HepG2 (cell line): ENCODE measurements around the gene YPEL3. TPM values are rescaled to one million over a fixed set of nuclear protein-coding genes. Genes with fewer than 3 reads are reported as not detected.

Experiments
- DMAP1 ChIP-seq: IDR thresholded peaks from 2 replicates; pipeline ENCODE4 v1.6.1; 2016
- GATAD1 ChIP-seq: IDR thresholded peaks from 2 replicates; pipeline ENCODE4 v1.6.1; 2016; ENCODE audit warnings: missing genetic modification reagents, missing compliant biosample characterization
- KAT8 ChIP-seq: IDR thresholded peaks from 2 replicates; pipeline ENCODE4 v1.6.1; 2016; ENCODE audit warnings: missing genetic modification reagents, missing compliant biosample characterization
- NFKB2 ChIP-seq: sonication (generic); formaldehyde crosslinking; IDR thresholded peaks from 2 replicates; pipeline ENCODE4 v1.4.0; 2020; ENCODE audit warnings: missing genetic modification reagents, borderline replicate concordance
- PHF21A ChIP-seq: sonication (generic); formaldehyde crosslinking; IDR thresholded peaks from 2 replicates; pipeline ENCODE4 v1.5.0; 2020; ENCODE audit warnings: mild to moderate bottlenecking, missing genetic modification reagents
- RFX5 ChIP-seq: IDR thresholded peaks from 2 replicates; pipeline ENCODE4 v1.6.1; 2011; ENCODE audit warnings: low read depth, low read length, improper control_type of control experiment
- SP2 ChIP-seq: sonication (generic); formaldehyde crosslinking; IDR thresholded peaks from 2 replicates; pipeline ENCODE4 v1.5.1; 2020; ENCODE audit warnings: mild to moderate bottlenecking, missing genetic modification reagents
- ZNF124 ChIP-seq: sonication (generic); formaldehyde crosslinking; IDR thresholded peaks from 2 replicates; pipeline ENCODE4 v1.4.0; 2020; ENCODE audit warnings: missing genetic modification reagents
- ZNF205 ChIP-seq: IDR thresholded peaks from 2 replicates; pipeline ENCODE4 v1.6.1; 2018; ENCODE audit warnings: missing biosample characterization, missing genetic modification reagents
- ZNF614 ChIP-seq: IDR thresholded peaks from 2 replicates; pipeline ENCODE4 v1.6.1; 2018; ENCODE audit warnings: missing biosample characterization, missing genetic modification reagents, inconsistent platforms, borderline replicate concordance
- ZNF616 ChIP-seq: sonication (generic); formaldehyde crosslinking; IDR thresholded peaks from 2 replicates; pipeline ENCODE4 v1.5.0; 2020; ENCODE audit warnings: low read depth, mild to moderate bottlenecking, missing genetic modification reagents
- ZNF891 ChIP-seq: sonication (generic); formaldehyde crosslinking; IDR thresholded peaks from 2 replicates; pipeline ENCODE4 v1.5.0; 2020; ENCODE audit warnings: mild to moderate bottlenecking, missing genetic modification reagents
- polyA plus RNA-seq, 8 experiments: library from polyadenylated mRNA; depleted of rRNA in 3 of 8; stranded (reverse) in 7 of 8; unstranded in 1 of 8; fragments of >200 nt; fragmentation: Illumina TruSeq in 4 of 8; extraction: Trizol in 4 of 8; gene quantifications; 2 replicates each; pipeline versions ENCODE4 v1.2.1 to v1.2.3, GENCODE V29; 2011 to 2016; ENCODE audit warnings: low read depth in 4 of 8, missing spikeins in 1 of 8, mixed read lengths in 1 of 8; ENCODE audit not compliant: insufficient read depth in 1 of 8
- total RNA-seq, 5 experiments: library from RNA; depleted of rRNA; stranded (reverse); fragments of >200 nt; fragmentation: Illumina TruSeq; extraction: Trizol; gene quantifications; 2 replicates each; pipeline ENCODE4 v1.2.3, GENCODE V29; 2016; ENCODE audit warnings: low read depth in 1 of 5
- TF ChIP-seq, protein P1 (sequence below): sonication (generic); formaldehyde crosslinking; IDR thresholded peaks from 2 replicates; pipeline ENCODE4 v1.4.0; 2020; ENCODE audit warnings: mild to moderate bottlenecking, missing genetic modification reagents
- TF ChIP-seq, protein P2 (sequence below), 2 experiments: fragments of 450-650 bp in 1 of 2; sonication (generic) in 1 of 2; formaldehyde crosslinking in 1 of 2; IDR thresholded peaks; 2 replicates each; pipeline versions ENCODE4 v1.6.1 to v1.8.0; 2016 to 2022; ENCODE audit warnings: antibody characterized with exemption in 1 of 2, mild to moderate bottlenecking in 1 of 2, missing genetic modification reagents in 1 of 2
- TF ChIP-seq, protein P3 (sequence below): sonication (generic); formaldehyde crosslinking; IDR thresholded peaks from 2 replicates; pipeline ENCODE4 v1.4.0; 2020; ENCODE audit warnings: missing genetic modification reagents

Gene YPEL3
- total and polyA plus RNA-seq, 2 of the 13 experiments (the other 11 are each of a cell fraction or from before 2014, with no cell fraction given) = 5.4 to 47.0 TPM

DNA sequence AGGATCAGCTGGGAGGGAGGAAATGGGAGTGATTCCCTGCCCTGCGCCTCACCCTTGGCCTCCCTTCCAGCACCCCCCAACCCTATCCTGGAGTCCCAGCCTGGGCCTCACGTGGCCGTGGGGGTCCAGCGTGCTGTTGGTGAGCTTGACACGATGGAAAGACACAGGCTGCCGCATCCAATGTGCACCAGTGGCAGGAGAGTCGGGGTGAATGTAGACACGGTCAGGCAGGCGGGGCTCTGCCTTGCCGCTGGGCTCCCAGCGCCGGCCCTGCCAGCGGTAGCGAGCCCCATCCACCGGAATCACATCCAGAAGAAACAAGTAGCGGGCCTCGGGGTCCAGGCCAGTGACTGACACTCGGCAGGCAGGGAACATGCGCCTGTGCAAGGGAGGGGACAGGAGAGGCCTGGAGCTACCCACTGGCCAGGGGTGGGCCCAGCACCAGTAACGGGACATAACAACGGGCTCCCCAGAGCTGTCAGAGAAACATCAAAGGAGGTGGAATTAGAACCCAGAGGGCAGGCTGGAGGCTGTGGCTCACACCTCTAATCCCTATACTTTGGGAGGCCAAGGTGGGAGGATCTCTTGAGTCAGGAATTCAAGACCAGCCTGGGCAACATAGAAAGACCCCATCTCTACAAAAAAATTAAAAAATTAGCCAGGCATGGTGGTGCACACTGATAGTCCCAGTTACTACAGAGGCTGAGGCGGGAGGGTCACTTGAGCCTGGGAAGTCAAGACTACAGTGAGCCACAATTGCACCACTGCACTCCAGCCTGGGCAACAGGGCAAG lies 7.0 kb downstream of the YPEL3 start (continued):
- TF ChIP-seq GATAD1 (no peak), ZNF614 (CRISPR knock-in tag) (peak; percentile 54; the same call in 1 of the 2 replicates), PHF21A (CRISPR knock-in tag) (0 out of 2 replicates have a peak, but pooled peaks have one; percentile 24), NFKB2 (peak; percentile 82; the same call in 1 of the 2 replicates), ZNF124 (CRISPR knock-in tag) (no peak), KAT8 (CRISPR knock-in tag) (peak; percentile 54; the same call in 1 of the 2 replicates), SP2 (0 out of 2 replicates have a peak, but pooled peaks have one; percentile 35), RFX5 (no peak), ZNF205 (CRISPR knock-in tag) (no peak), ZNF891 (CRISPR knock-in tag) (peak; percentile 52; the same call in 1 of the 2 replicates), ZNF616 (CRISPR knock-in tag) (no peak), DMAP1 (CRISPR knock-in tag) (peak; percentile 37; the same call in 1 of the 2 replicates)
- TF ChIP-seq, protein P1, sequence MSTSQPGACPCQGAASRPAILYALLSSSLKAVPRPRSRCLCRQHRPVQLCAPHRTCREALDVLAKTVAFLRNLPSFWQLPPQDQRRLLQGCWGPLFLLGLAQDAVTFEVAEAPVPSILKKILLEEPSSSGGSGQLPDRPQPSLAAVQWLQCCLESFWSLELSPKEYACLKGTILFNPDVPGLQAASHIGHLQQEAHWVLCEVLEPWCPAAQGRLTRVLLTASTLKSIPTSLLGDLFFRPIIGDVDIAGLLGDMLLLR (CRISPR knock-in tag) = 0 out of 2 replicates have a peak, but pooled peaks have one; percentile 20
- TF ChIP-seq, protein P2, sequence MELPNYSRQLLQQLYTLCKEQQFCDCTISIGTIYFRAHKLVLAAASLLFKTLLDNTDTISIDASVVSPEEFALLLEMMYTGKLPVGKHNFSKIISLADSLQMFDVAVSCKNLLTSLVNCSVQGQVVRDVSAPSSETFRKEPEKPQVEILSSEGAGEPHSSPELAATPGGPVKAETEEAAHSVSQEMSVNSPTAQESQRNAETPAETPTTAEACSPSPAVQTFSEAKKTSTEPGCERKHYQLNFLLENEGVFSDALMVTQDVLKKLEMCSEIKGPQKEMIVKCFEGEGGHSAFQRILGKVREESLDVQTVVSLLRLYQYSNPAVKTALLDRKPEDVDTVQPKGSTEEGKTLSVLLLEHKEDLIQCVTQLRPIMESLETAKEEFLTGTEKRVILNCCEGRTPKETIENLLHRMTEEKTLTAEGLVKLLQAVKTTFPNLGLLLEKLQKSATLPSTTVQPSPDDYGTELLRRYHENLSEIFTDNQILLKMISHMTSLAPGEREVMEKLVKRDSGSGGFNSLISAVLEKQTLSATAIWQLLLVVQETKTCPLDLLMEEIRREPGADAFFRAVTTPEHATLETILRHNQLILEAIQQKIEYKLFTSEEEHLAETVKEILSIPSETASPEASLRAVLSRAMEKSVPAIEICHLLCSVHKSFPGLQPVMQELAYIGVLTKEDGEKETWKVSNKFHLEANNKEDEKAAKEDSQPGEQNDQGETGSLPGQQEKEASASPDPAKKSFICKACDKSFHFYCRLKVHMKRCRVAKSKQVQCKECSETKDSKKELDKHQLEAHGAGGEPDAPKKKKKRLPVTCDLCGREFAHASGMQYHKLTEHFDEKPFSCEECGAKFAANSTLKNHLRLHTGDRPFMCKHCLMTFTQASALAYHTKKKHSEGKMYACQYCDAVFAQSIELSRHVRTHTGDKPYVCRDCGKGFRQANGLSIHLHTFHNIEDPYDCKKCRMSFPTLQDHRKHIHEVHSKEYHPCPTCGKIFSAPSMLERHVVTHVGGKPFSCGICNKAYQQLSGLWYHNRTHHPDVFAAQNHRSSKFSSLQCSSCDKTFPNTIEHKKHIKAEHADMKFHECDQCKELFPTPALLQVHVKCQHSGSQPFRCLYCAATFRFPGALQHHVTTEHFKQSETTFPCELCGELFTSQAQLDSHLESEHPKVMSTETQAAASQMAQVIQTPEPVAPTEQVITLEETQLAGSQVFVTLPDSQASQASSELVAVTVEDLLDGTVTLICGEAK (IDR thresholded peaks at IDR 0.05) = no peak
- TF ChIP-seq, protein P2 (CRISPR knock-in tag; IDR thresholded peaks at IDR 0.05) = peak; percentile 40; the same call in 1 of the 2 replicates
- TF ChIP-seq, protein P3, sequence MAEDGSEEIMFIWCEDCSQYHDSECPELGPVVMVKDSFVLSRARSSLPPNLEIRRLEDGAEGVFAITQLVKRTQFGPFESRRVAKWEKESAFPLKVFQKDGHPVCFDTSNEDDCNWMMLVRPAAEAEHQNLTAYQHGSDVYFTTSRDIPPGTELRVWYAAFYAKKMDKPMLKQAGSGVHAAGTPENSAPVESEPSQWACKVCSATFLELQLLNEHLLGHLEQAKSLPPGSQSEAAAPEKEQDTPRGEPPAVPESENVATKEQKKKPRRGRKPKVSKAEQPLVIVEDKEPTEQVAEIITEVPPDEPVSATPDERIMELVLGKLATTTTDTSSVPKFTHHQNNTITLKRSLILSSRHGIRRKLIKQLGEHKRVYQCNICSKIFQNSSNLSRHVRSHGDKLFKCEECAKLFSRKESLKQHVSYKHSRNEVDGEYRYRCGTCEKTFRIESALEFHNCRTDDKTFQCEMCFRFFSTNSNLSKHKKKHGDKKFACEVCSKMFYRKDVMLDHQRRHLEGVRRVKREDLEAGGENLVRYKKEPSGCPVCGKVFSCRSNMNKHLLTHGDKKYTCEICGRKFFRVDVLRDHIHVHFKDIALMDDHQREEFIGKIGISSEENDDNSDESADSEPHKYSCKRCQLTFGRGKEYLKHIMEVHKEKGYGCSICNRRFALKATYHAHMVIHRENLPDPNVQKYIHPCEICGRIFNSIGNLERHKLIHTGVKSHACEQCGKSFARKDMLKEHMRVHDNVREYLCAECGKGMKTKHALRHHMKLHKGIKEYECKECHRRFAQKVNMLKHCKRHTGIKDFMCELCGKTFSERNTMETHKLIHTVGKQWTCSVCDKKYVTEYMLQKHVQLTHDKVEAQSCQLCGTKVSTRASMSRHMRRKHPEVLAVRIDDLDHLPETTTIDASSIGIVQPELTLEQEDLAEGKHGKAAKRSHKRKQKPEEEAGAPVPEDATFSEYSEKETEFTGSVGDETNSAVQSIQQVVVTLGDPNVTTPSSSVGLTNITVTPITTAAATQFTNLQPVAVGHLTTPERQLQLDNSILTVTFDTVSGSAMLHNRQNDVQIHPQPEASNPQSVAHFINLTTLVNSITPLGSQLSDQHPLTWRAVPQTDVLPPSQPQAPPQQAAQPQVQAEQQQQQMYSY (CRISPR knock-in tag) = peak; percentile 35; the same call in 1 of the 2 replicates
